ENCODE results near the gene DBT.
"Not testable (repeated sequence)": the region's sequence is repeated elsewhere in the genome, so short reads cannot be mapped to it uniquely, and the experiment has no call there.

DNA sequence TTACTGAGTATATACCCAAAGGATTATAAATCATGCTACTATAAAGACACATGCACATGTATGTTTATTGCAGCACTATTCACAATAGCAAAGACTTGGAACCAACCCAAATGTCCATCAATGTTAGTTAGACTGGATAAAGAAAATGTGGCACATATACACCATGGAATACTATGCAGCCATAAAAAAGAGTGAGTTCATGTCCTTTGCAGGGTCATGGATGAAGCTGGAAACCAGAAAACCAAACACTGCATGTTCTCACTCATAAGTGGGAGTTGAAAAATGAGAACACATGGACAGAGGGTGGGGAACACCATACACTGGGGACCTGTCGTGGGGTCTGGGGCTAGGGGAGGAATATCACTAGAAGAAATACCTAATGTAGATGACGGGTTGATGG is 44.0 kb downstream of the DBT start:
- TF ChIP-seq, protein P1, sequence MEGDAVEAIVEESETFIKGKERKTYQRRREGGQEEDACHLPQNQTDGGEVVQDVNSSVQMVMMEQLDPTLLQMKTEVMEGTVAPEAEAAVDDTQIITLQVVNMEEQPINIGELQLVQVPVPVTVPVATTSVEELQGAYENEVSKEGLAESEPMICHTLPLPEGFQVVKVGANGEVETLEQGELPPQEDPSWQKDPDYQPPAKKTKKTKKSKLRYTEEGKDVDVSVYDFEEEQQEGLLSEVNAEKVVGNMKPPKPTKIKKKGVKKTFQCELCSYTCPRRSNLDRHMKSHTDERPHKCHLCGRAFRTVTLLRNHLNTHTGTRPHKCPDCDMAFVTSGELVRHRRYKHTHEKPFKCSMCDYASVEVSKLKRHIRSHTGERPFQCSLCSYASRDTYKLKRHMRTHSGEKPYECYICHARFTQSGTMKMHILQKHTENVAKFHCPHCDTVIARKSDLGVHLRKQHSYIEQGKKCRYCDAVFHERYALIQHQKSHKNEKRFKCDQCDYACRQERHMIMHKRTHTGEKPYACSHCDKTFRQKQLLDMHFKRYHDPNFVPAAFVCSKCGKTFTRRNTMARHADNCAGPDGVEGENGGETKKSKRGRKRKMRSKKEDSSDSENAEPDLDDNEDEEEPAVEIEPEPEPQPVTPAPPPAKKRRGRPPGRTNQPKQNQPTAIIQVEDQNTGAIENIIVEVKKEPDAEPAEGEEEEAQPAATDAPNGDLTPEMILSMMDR (conservative IDR thresholded peaks at IDR 0.05), result not testable (repeated sequence)
- not testable (repeated sequence) for TF ChIP-seq ZFX (IDR thresholded peaks at IDR 0.05)
